ENCODE data around the gene IQGAP2.

IQGAP2 gene

GRCh38 chr5:76472335-76473008, 69.4 kb downstream of the IQGAP2 start:
- Histone ChIP-seq H2AFZ (ENCODE audit: low read length) (no peak overlapping the region), H3K4me2 (ENCODE audit: low read depth, low read length, poor library complexity, severe bottlenecking) (peak overlapping the region; percentile 77), H3K36me3 (ENCODE audit: insufficient read depth, low read length) (no peaks in the 10 kb centered on the region), H3K79me2 (ENCODE audit: insufficient read depth, low read length) (peaks cover 82% of the 10 kb centered on the region), H3K9me2 (replicated peaks; ENCODE audit: low read depth, low read length) (no peaks in the 10 kb centered on the region), H3K4me1 (ENCODE audit: insufficient read depth, low read length, poor library complexity, severe bottlenecking) (peaks cover 65% of the 10 kb centered on the region), H4K20me1 (ENCODE audit: insufficient read depth, low read length, poor library complexity, severe bottlenecking) (no peaks in the 10 kb centered on the region), H3F3A (ENCODE audit: low read depth) (peaks cover 7% of the 10 kb centered on the region; the same call in 1 of the 2 replicates), H3K9me3 (ENCODE audit: insufficient read depth, low read depth, low read length) (no peaks in the 10 kb centered on the region), H3K4me3 (ENCODE audit: low read length, poor library complexity, severe bottlenecking) (peak overlapping the region; percentile 52), H3K27me3 (ENCODE audit: insufficient read depth, low read length, poor library complexity, severe bottlenecking) (no peaks in the 10 kb centered on the region), H3K9ac (ENCODE audit: low read depth, low read length, poor library complexity, severe bottlenecking) (peak overlapping the region; percentile 26)
- TF ChIP-seq CTCF (conservative IDR thresholded peaks at IDR 0.05; ENCODE audit: low read length) (no peak), EZH2phosphoT487 (IDR thresholded peaks at IDR 0.05; ENCODE audit: borderline replicate concordance) (no peak)

- H3K9me2 ChIP-seq (replicated peaks; ENCODE audit: low read depth, low read length), result no peaks in the 10 kb centered on the region
- no peaks in the 10 kb centered on the region for H3K36me3 ChIP-seq (ENCODE audit: insufficient read depth, low read length)
- H3K9me3 ChIP-seq (ENCODE audit: insufficient read depth, low read depth, low read length), result no peaks in the 10 kb centered on the region
- H3K27me3 ChIP-seq (ENCODE audit: insufficient read depth, low read length, poor library complexity, severe bottlenecking), result no peaks in the 10 kb centered on the region
- H2AFZ ChIP-seq (ENCODE audit: low read length), result no peak overlapping the region
- peak overlapping the region; percentile 52 for H3K4me3 ChIP-seq (ENCODE audit: low read length, poor library complexity, severe bottlenecking)
- peak overlapping the region; percentile 26 for H3K9ac ChIP-seq (ENCODE audit: low read depth, low read length, poor library complexity, severe bottlenecking)
- peaks cover 7% of the 10 kb centered on the region; the same call in 1 of the 2 replicates for H3F3A ChIP-seq (ENCODE audit: low read depth)
- TF ChIP-seq EZH2phosphoT487 (IDR thresholded peaks at IDR 0.05; ENCODE audit: borderline replicate concordance), result no peak
- no peak for TF ChIP-seq CTCF (conservative IDR thresholded peaks at IDR 0.05; ENCODE audit: low read length)
- peaks cover 65% of the 10 kb centered on the region for H3K4me1 ChIP-seq (ENCODE audit: insufficient read depth, low read length, poor library complexity, severe bottlenecking)
- peak overlapping the region; percentile 77 for H3K4me2 ChIP-seq (ENCODE audit: low read depth, low read length, poor library complexity, severe bottlenecking)
- H3K79me2 ChIP-seq (ENCODE audit: insufficient read depth, low read length), result peaks cover 83% of the 10 kb centered on the region
- H4K20me1 ChIP-seq (ENCODE audit: insufficient read depth, low read length, poor library complexity, severe bottlenecking), result no peaks in the 10 kb centered on the region
Measured at GRCh38 chr5:76473009-76473336, 69.9 kb downstream of the IQGAP2 start.

GRCh38 chr5:76473661-76474060, 70.6 kb downstream of the IQGAP2 start:
- Histone ChIP-seq H3K27me3 (ENCODE audit: insufficient read depth, low read length, poor library complexity, severe bottlenecking) (no peaks in the 10 kb centered on the region), H3K4me2 (ENCODE audit: low read depth, low read length, poor library complexity, severe bottlenecking) (peak overlapping the region; percentile 77), H3K9me3 (ENCODE audit: insufficient read depth, low read depth, low read length) (no peaks in the 10 kb centered on the region), H3K9ac (ENCODE audit: low read depth, low read length, poor library complexity, severe bottlenecking) (peak overlapping the region; percentile 56), H4K20me1 (ENCODE audit: insufficient read depth, low read length, poor library complexity, severe bottlenecking) (no peaks in the 10 kb centered on the region), H3K79me2 (ENCODE audit: insufficient read depth, low read length) (peaks cover 81% of the 10 kb centered on the region), H3K36me3 (ENCODE audit: insufficient read depth, low read length) (no peaks in the 10 kb centered on the region), H2AFZ (ENCODE audit: low read length) (no peak overlapping the region), H3K9me2 (replicated peaks; ENCODE audit: low read depth, low read length) (no peaks in the 10 kb centered on the region), H3K4me3 (ENCODE audit: low read length, poor library complexity, severe bottlenecking) (peak overlapping the region; percentile 63), H3K4me1 (ENCODE audit: insufficient read depth, low read length, poor library complexity, severe bottlenecking) (peaks cover 63% of the 10 kb centered on the region), H3F3A (ENCODE audit: low read depth) (peaks cover 7% of the 10 kb centered on the region; the same call in 1 of the 2 replicates)
- TF ChIP-seq EZH2phosphoT487 (IDR thresholded peaks at IDR 0.05; ENCODE audit: borderline replicate concordance), result no peak
- no peak for TF ChIP-seq CTCF (conservative IDR thresholded peaks at IDR 0.05; ENCODE audit: low read length)
